CD4-positive, alpha-beta T cell treated with Interleukin-6 for 4 hours (primary cell): ENCODE results near the gene MBLAC1.

Experiments used
- DNase-seq: peaks from one replicate; pipeline ENCODE4 v3.0.0-alpha.2; 2020; ENCODE audit warnings: mixed read lengths

MBLAC1 gene

GRCh38 chr7:100154651-100155491, 28.1 kb downstream of the MBLAC1 start:
- no peak for DNase-seq

GRCh38 chr7:100155553-100156317, 29.0 kb downstream of the MBLAC1 start:
- DNase-seq: no peak

GRCh38 chr7:100156331-100157068, 29.7 kb downstream of the MBLAC1 start:
- no peak for DNase-seq

GRCh38 chr7:100157069-100157333, 30.2 kb downstream of the MBLAC1 start:
- no peak for DNase-seq

- DNase-seq: no peak
These were observed 30.8 kb downstream of the MBLAC1 start for GRCh38 chr7:100157334-100158228.

- DNase-seq: peak; percentile 98
These were observed 31.7 kb downstream of the MBLAC1 start, which contains the start of gene TRAPPC14 for GRCh38 chr7:100158229-100159098. Gene TRAPPC14 (minus strand): TSS chr7:100158723. CDS start chr7:100158499, 224 bp downstream.

- no peak for DNase-seq
These were observed 32.4 kb downstream of the MBLAC1 start for GRCh38 chr7:100159099-100159623.

- no peak for DNase-seq
These were observed 33.3 kb downstream of the MBLAC1 start for GRCh38 chr7:100160067-100160466.

GRCh38 chr7:100163006-100163531, 36.3 kb downstream of the MBLAC1 start:
- DNase-seq: peak; percentile 36

GRCh38 chr7:100163871-100164270, 37.1 kb downstream of the MBLAC1 start:
- no peak for DNase-seq

GRCh38 chr7:100166317-100166940, 39.7 kb downstream of the MBLAC1 start:
- DNase-seq: peak; percentile 69

- no peak for DNase-seq
These were observed 40.5 kb downstream of the MBLAC1 start for GRCh38 chr7:100166970-100167911.

GRCh38 chr7:100167912-100168323, 41.2 kb downstream of the MBLAC1 start:
- no peak for DNase-seq

GRCh38 chr7:100169147-100169850, 42.5 kb downstream of the MBLAC1 start:
- DNase-seq: peak; percentile 55

- no peak for DNase-seq
These were observed 43.5 kb downstream of the MBLAC1 start for GRCh38 chr7:100170101-100170897.

- peak; percentile 54 for DNase-seq
These were observed 44.4 kb downstream of the MBLAC1 start for GRCh38 chr7:100171087-100171681.

GRCh38 chr7:100171840-100172239, 45.1 kb downstream of the MBLAC1 start:
- DNase-seq: peak; percentile 43
